GM12864 (cell line): ENCODE measurements around the gene ZBTB16.

Experiments
- DNase-seq: peaks from one replicate; pipeline ENCODE4 v3.0.0-alpha.2; 2011; ENCODE audit warnings: low read depth
- H3K4me3 ChIP-seq: 2 replicates; pipeline ENCODE4 v1.5.1; 2011; ENCODE audit warnings: mild to moderate bottlenecking, low read depth, low read length, control low read depth
- CTCF ChIP-seq: IDR thresholded peaks from 2 replicates; pipeline ENCODE4 v1.5.1; 2011; ENCODE audit warnings: low read depth, mild to moderate bottlenecking, moderate library complexity, low read length, control low read depth, inconsistent platforms; ENCODE audit errors: missing control alignments

Gene ZBTB16

GRCh38 chr11:114148013-114148382, 88.5 kb downstream of the ZBTB16 start:
- DNase-seq: no peak
- TF ChIP-seq CTCF: no peak
- H3K4me3 ChIP-seq: no peak overlapping the region

GRCh38 chr11:114149689-114150407, 90.3 kb downstream of the ZBTB16 start:
- no peak overlapping the region for H3K4me3 ChIP-seq
- no peak for TF ChIP-seq CTCF
- DNase-seq: no peak

- H3K4me3 ChIP-seq: no peak overlapping the region
- TF ChIP-seq CTCF: no peak
- no peak for DNase-seq
Measured at GRCh38 chr11:114150671-114151070, 91.2 kb downstream of the ZBTB16 start.

- no peak for DNase-seq
- H3K4me3 ChIP-seq: no peak overlapping the region
- TF ChIP-seq CTCF: no peak
Measured at GRCh38 chr11:114151631-114152030, 92.1 kb downstream of the ZBTB16 start.

- TF ChIP-seq CTCF: no peak
Measured at GRCh38 chr11:114152162-114152561, 92.7 kb downstream of the ZBTB16 start.

GRCh38 chr11:114152785-114153184, 93.3 kb downstream of the ZBTB16 start:
- no peak overlapping the region for H3K4me3 ChIP-seq
- TF ChIP-seq CTCF: no peak
- no peak for DNase-seq

More at GRCh38 chr11:114152162-114152561, 92.7 kb downstream of the ZBTB16 start:
- no peak overlapping the region for H3K4me3 ChIP-seq
- no peak for DNase-seq

- TF ChIP-seq CTCF: no peak
- DNase-seq: no peak
- H3K4me3 ChIP-seq: no peak overlapping the region
Measured at GRCh38 chr11:114153224-114153623, 93.7 kb downstream of the ZBTB16 start.
